ENCODE data around the gene DPPA4.

GRCh38 chr3:109375975-109376374, 38.6 kb upstream of the DPPA4 start:
- TF ChIP-seq POLR2AphosphoS5 (IDR thresholded peaks at IDR 0.05): no peak
- TF ChIP-seq CTCF (IDR thresholded peaks at IDR 0.05): no peak
- no peak for TF ChIP-seq POLR2A (IDR thresholded peaks at IDR 0.05)
